Adipose tissue (tissue), 3 donors: ENCODE results near the gene NFYC. TPM values are rescaled to one million over a fixed set of nuclear protein-coding genes. Genes with fewer than 3 reads are reported as not detected.

Experiments used
- H3K27ac ChIP-seq: one replicate; pipeline ENCODE4 v1.5.1; 2013; ENCODE audit warnings: low read depth, low read length
- WGBS, 3 donors: extraction: QIAGEN DNeasy Blood & Tissue Kit; methylation state at CpG; one replicate each; pipeline ENCODE4 v1.1.7; 2013; 5-methylcytosine and 5-hydroxymethylcytosine counted together
- polyA plus RNA-seq, 3 donors: library from polyadenylated mRNA; stranded (reverse); fragments of 200-250 nt; gene quantifications; one replicate each; pipeline ENCODE4 v1.2.3, GENCODE V29; 2013
- donor health status: healthy with polysubstance abuse.
- donor health status: Bipolar disorder and iron deficiency.
- donor health status: healthy.

NFYC gene
- polyA plus RNA-seq, 3 donors: 26.5 to 32.9 (median 26.9) TPM

- no peak overlapping the region for H3K27ac ChIP-seq
- WGBS, 3 donors: 90 to 95% (median 91%) methylated on average over 2 of the region's 2 CpGs
Measured at GRCh38 chr1:40746344-40747090, 55.0 kb downstream of the NFYC start.

DNA sequence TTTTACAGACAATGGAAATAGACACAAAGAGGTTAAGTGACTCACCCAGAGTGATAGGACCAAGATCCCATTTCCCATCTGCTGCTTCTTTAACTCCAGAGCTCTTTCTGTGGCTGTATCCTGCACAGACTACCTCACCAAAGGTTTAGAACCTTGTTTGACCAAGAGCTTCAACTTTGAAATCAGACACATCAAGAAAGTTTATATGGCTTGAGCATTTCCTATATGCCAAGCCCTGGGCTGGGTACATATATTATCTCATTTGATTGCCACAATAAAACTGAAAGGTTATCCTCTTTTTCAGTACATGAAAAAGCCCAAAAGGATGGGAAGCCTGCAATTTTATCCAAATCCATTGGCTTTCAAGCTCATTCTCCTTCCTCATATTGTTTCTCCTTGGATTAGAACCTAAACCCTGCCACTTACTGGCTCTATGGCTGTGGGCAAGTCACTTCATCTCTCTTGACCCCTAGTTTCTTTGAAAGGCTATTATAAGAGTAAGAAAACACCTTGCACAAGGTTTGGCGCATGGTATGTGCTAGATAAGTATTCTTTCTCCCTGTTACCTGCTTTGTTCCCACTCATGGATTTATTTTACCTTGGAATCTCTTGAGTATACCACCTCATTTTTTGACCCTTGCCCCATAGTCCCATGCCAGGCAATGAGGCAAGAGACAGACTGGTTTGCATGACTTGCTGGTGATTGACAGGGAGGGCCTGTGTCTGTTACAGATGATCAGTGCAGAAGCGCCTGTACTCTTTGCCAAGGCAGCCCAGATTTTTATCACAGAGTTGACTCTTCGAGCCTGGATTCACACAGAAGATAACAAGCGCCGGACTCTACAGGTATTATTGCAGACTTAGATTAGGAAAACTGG, 57.6 kb downstream of the NFYC start:
- 82 to 94% (median 93%) methylated on average over 5 of the region's 5 CpGs for WGBS, 3 donors
- H3K27ac ChIP-seq: no peak overlapping the region

- no peak overlapping the region for H3K27ac ChIP-seq
- 65 to 97% (median 93%) methylated on average over 3 of the region's 3 CpGs for WGBS, 3 donors
Measured at GRCh38 chr1:40749817-40750216, 58.3 kb downstream of the NFYC start.

DNA sequence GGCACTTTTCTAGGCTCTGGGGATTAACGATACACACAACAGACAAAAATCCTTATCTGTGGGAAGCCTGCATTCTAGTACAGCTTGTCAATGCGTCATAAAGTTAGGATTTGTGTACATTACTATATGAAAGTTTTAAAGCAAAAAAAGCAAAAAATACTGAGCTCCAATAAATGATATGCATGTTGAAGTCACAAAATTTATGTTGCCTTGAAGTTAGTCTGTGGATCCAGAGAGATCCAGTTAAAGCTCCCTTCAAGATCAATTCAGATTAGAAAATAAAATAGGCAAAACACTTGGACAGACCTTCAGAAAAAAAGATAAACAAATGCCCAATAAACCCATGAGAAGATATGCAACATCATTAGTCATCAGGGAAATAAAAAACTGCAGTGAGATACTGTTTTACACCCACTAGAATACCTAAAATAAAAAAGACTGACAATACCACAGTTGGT, 59.0 kb downstream of the NFYC start:
- no peak overlapping the region for H3K27ac ChIP-seq
- WGBS, 3 donors: 84 to 95% (median 91%) methylated on average over 2 of the region's 2 CpGs

DNA sequence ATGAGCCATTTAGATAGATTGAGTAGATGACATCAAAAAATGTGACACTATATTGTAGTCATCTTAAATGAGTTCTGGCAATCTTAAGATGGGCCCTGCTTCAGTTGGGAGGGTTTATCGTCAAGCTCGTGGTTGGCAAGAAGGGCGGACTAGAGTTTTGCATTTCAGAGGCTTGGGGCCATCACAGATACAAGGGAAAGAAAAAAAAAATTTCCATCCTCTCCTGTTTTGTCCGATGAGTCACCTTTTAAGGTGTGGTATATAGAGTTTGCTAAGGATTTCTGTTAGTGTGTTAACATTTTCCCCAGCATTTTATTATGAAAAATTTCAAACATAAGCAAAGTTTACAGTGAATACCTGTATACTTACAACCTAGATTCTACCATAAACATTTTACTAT, 60.3 kb downstream of the NFYC start:
- WGBS, 3 donors: 82 to 91% (median 91%) methylated on average over 4 of the region's 4 CpGs
- H3K27ac ChIP-seq: no peak overlapping the region

DNA sequence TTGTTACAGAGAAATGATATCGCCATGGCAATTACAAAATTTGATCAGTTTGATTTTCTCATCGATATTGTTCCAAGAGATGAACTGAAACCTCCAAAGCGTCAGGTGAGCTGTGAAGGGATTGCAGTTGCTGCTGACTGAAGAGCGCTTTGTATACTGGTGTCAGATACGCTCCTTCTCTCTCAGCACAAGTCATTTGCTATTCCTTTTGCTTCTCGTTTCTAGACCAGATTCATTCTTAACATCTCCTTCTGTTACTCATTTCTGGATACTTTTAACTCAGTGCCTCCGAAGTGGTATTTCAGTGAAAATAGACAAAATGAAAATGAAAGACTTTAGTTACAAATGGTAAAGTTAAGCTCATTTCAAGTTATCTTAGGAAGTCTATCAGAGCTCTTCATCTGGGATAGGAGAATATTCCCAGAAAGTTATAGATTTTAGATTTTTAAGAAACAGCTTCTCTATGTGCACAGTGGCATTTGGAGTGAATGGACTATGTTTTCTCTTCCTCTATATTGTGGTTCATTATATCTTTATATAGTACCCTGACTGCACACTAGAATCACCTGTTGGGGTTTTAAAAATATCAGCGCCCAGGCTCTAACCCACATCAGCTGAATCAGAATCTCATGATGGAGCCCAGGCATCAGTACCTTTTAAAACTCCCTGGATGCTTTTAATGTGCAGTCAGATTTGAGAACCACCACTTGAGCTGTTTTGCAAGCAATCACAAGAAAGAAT, 61.8 kb downstream of the NFYC start:
- WGBS, 3 donors: 94 to 95% (median 95%) methylated on average over 8 of the region's 8 CpGs
- H3K27ac ChIP-seq: no peak overlapping the region

GRCh38 chr1:40754201-40754600, 62.7 kb downstream of the NFYC start:
- WGBS, 3 donors: 86 to 93% (median 91%) methylated on average over 8 of the region's 8 CpGs
- no peak overlapping the region for H3K27ac ChIP-seq

DNA sequence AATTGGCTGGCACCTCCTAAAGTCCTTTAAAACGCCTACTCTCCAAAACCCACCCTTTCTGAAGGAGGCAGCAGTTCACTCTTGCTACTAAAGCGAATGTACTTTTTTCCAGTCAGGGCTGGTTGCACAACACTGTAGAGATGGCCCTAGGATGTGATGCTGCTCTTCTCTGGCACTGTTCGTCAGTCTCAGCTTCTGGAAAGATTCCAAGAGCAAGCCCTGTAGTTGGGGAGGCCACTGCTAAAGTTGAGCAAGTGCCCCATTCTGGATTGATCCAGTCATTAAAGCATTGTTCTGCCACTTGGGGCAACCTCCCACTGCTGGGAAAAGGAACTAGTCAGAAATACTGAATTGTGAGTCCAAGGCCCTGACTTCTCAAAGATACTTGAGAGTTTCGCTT, 63.6 kb downstream of the NFYC start:
- no peak overlapping the region for H3K27ac ChIP-seq
- WGBS, 3 donors: 66 to 82% (median 72%) methylated on average over 4 of the region's 4 CpGs

GRCh38 chr1:40756523-40756922, 65.0 kb downstream of the NFYC start:
- H3K27ac ChIP-seq: no peak overlapping the region
- WGBS, 3 donors: 91 to 95% (median 91%) methylated on average over 3 of the region's 3 CpGs

- no peak overlapping the region for H3K27ac ChIP-seq
- 90 to 94% (median 91%) methylated on average over 8 of the region's 8 CpGs for WGBS, 3 donors
Measured at GRCh38 chr1:40757084-40757483, 65.6 kb downstream of the NFYC start.

GRCh38 chr1:40758004-40758403, 66.5 kb downstream of the NFYC start:
- WGBS, 3 donors: 90 to 95% (median 94%) methylated on average over 7 of the region's 7 CpGs
- H3K27ac ChIP-seq: no peak overlapping the region

DNA sequence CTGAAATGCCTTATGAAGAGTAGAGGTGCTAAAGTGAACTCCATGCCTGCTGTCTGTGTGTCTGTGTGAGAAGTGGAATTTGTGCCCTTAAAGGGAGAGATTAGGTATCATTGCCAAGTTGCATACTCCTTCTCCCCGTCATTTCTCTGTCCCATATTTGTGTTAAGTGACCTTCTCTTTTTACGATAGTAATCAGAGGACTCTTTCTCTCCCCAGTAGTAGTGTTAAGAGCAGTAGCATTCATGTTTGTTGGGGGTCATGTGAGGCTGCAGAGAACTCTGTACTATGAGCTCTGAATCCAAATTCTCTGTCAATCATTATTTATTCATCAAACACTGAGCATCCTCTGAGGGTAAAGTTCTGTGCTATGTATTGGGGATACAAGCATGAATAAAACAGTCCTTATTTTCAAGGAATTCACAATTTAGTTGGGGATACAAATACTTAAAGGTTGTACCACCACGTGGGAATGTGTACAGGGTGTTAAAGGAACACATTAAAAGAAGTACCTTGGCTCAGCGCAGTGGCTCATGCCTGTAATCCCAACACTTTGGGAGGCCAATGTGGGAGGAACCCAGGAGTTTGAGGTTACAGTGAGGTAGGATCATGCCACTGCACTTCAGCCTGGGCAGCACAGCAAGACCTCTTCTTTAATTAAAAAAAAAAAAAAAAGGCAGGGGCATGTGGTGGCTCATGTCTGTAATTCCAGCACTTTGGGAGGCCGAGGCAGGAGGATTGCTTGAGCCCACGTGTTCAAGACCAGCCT, 67.3 kb downstream of the NFYC start:
- WGBS, 3 donors: 84 to 97% (median 95%) methylated on average over 6 of the region's 6 CpGs
- H3K27ac ChIP-seq: no peak overlapping the region

GRCh38 chr1:40760984-40761383, 69.5 kb downstream of the NFYC start:
- H3K27ac ChIP-seq: no peak overlapping the region

DNA sequence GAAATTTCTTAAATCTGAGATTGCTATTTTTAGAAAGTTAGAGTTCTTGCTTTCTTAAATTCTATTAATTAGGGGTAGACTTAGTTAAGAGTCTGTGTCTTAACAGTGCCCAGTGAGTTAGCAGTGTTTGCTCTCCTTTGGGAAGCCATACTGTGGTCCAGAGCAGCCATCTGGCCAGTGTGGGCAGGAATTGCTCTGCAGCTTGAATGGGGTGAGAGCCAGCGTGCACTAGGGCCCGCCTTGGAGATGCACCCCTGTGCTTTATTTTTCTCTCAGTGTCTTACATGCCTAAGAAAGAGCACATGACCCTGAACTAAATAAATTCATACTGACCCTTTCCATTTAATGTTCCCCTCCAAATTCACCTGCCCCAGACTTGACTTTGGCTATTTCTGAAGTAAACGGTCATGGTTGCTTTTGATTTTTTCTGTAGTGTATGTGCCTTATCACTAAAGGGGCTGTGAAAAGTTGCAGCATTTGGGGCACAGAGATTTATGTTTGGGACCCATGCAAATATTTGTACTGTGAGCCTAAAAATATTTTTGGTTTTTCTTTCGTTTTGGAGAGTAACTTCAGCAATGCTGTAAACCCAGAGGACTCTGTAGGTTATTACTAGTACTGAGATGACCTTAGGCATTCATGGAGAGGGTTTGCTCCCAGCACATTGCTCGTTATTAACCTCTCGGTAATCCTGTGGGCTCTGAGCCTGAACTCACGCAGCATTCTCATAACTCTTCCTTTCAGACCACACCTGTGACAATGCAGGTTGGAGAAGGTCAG, 70.8 kb downstream of the NFYC start:
- no peak overlapping the region for H3K27ac ChIP-seq

More at GRCh38 chr1:40760984-40761383, 69.5 kb downstream of the NFYC start:
- 72 to 82% (median 79%) methylated on average over 4 of the region's 4 CpGs for WGBS, 3 donors

GRCh38 chr1:40763742-40764532, 72.4 kb downstream of the NFYC start:
- H3K27ac ChIP-seq: no peak overlapping the region
- 75 to 90% (median 82%) methylated on average over 9 of the region's 9 CpGs for WGBS, 3 donors

More for the DNA sequence above, 70.8 kb downstream of the NFYC start:
- WGBS, 3 donors: 85 to 90% (median 86%) methylated on average over 7 of the region's 7 CpGs

- no peak overlapping the region for H3K27ac ChIP-seq
- 79 to 93% (median 83%) methylated on average over 2 of the region's 2 CpGs for WGBS, 3 donors
Measured at GRCh38 chr1:40764981-40765380, 73.5 kb downstream of the NFYC start.

- 98% methylated on average over 2 of the region's 2 CpGs for WGBS, 3 donors
- no peak overlapping the region for H3K27ac ChIP-seq
Measured at GRCh38 chr1:40766017-40766416, 74.5 kb downstream of the NFYC start.
